H1 (cell line): Measurements from ENCODE around the gene OVCH1. TPM values are rescaled to one million over a fixed set of nuclear protein-coding genes. Genes with fewer than 3 reads are reported as not detected.
"Not testable (repeated sequence)": the region's sequence is repeated elsewhere in the genome, so short reads cannot be mapped to it uniquely, and the experiment has no call there.

ENCODE experiments used
- CTCF ChIA-PET: fragments of 300-600 bp; sonication (Branson Sonifier 250); formaldehyde crosslinking; loops from one replicate; lab custom pipeline; 2021; ENCODE audit not compliant: partially characterized antibody; lab: Charles Lee
- POLR2A ChIA-PET: fragments of 300-600 bp; sonication (Branson Sonifier 250); formaldehyde crosslinking; loops from one replicate; lab custom pipeline; 2021; ENCODE audit warnings: inconsistent platforms; ENCODE audit not compliant: partially characterized antibody; lab: Charles Lee
- DNase-seq, 2 experiments: peaks; one replicate each; pipeline versions ENCODE4 v3.0.0 to v3.0.0-alpha.2; 2010 to 2022; ENCODE audit warnings: low spot score in 2 of 2, low read depth in 1 of 2, mixed read lengths in 1 of 2
- FAIRE-seq: peaks from 2 replicates; lab custom pipeline; 2011; peaks lifted over from hg19 to GRCh38; lab: Jason Lieb, UNC
- H2AFZ ChIP-seq: 2 replicates; pipeline ENCODE4 v1.8.1; 2012; ENCODE audit warnings: low read length, inconsistent platforms
- H2AK5ac ChIP-seq: 2 replicates; pipeline ENCODE4 v1.6.1; 2013; ENCODE audit warnings: low read depth, low read length
- H2BK120ac ChIP-seq: replicated peaks from 2 replicates; pipeline ENCODE3; 2013; ENCODE audit warnings: low read depth, low read length, inconsistent platforms
- H2BK12ac ChIP-seq: 2 replicates; pipeline ENCODE4 v1.6.1; 2013; ENCODE audit warnings: low read depth, low read length
- H2BK15ac ChIP-seq: 2 replicates; pipeline ENCODE4 v1.6.1; 2013; ENCODE audit warnings: low read length
- H2BK20ac ChIP-seq: 2 replicates; pipeline ENCODE4 v1.6.1; 2013; ENCODE audit warnings: low read length
- H2BK5ac ChIP-seq: 2 replicates; pipeline ENCODE4 v1.6.1; 2013; ENCODE audit warnings: low read depth, low read length
- H3K14ac ChIP-seq: 2 replicates; pipeline ENCODE4 v1.6.1; 2013; ENCODE audit warnings: inconsistent platforms; ENCODE audit not compliant: insufficient read length
- H3K18ac ChIP-seq: 2 replicates; pipeline ENCODE4 v1.6.1; 2013; ENCODE audit warnings: low read length; ENCODE audit errors: extremely low read depth
- H3K23ac ChIP-seq: 2 replicates; pipeline ENCODE4 v1.6.1; 2013; ENCODE audit warnings: inconsistent platforms; ENCODE audit not compliant: insufficient read length
- H3K23me2 ChIP-seq: 2 replicates; pipeline ENCODE4 v1.6.1; 2013; ENCODE audit warnings: low read depth, low read length
- H3K27ac ChIP-seq: 2 replicates; pipeline ENCODE4 v1.6.1; 2011; ENCODE audit warnings: low read depth, low read length, inconsistent platforms
- H3K27me3 ChIP-seq, 4 experiments: replicated peaks in 1 of 4; 1 replicate in 1 of 4; 2 replicates in 3 of 4; pipeline versions ENCODE4 v1.6.1 to v1.8.1; 2011 to 2013; ENCODE audit warnings: low read length in 3 of 4, mild to moderate bottlenecking in 3 of 4, inconsistent platforms in 2 of 4, mixed read lengths in 2 of 4, moderate library complexity in 1 of 4; ENCODE audit not compliant: control insufficient read depth in 3 of 4, insufficient read depth in 3 of 4; ENCODE audit errors: extremely low read depth in 1 of 4
- H3K36me3 ChIP-seq, 4 experiments: 2 replicates each; pipeline versions ENCODE4 v1.6.1 to v1.8.1; 2011 to 2013; ENCODE audit warnings: mild to moderate bottlenecking in 4 of 4, low read length in 3 of 4, moderate library complexity in 2 of 4, control low read depth in 1 of 4, inconsistent platforms in 1 of 4; ENCODE audit not compliant: insufficient read depth in 4 of 4, control insufficient read depth in 2 of 4
- H3K4ac ChIP-seq: replicated peaks from 2 replicates; pipeline ENCODE3; 2013; ENCODE audit warnings: low read length, low read depth, mixed read lengths, inconsistent platforms; ENCODE audit not compliant: insufficient read length
- H3K4me1 ChIP-seq, 4 experiments: replicated peaks in 1 of 4; 1 replicate in 1 of 4; 2 replicates in 3 of 4; pipeline versions ENCODE4 v1.6.1 to v1.8.1; 2011 to 2013; ENCODE audit warnings: low read length in 3 of 4, inconsistent platforms in 2 of 4, mixed read lengths in 1 of 4; ENCODE audit not compliant: insufficient read depth in 4 of 4, control insufficient read depth in 3 of 4
- H3K4me2 ChIP-seq, 2 experiments: 2 replicates each; pipeline versions ENCODE4 v1.6.1 to v1.8.1; 2011 to 2013; ENCODE audit warnings: low read depth in 2 of 2, low read length in 2 of 2, control low read depth in 1 of 2, inconsistent platforms in 1 of 2, mild to moderate bottlenecking in 1 of 2; ENCODE audit not compliant: insufficient read depth in 1 of 2
- H3K4me3 ChIP-seq, 4 experiments: fragments of 200-600, 300-600 bp in 1 of 4; sonication (generic), shearing (Covaris generic), sonication (Bioruptor Twin) in 1 of 4; 2 replicates each; pipeline versions ENCODE4 v1.5.1 to v1.8.1; 2011 to 2016; ENCODE audit warnings: low read length in 4 of 4, low read depth in 3 of 4, control low read depth in 2 of 4, inconsistent platforms in 2 of 4, mild to moderate bottlenecking in 2 of 4, mixed read lengths in 1 of 4, moderate library complexity in 1 of 4; ENCODE audit not compliant: insufficient read depth in 2 of 4; ENCODE audit errors: extremely low read depth in 1 of 4
- H3K56ac ChIP-seq: replicated peaks from 2 replicates; pipeline ENCODE3; 2013; ENCODE audit warnings: low read depth, mild to moderate bottlenecking, mixed read lengths, low read length, inconsistent platforms; ENCODE audit not compliant: insufficient read length
- H3K79me1 ChIP-seq: 2 replicates; pipeline ENCODE4 v1.6.1; 2013; ENCODE audit warnings: low read depth, low read length, control low read depth
- H3K79me2 ChIP-seq, 2 experiments: 2 replicates each; pipeline versions ENCODE4 v1.6.1 to v1.8.1; 2012 to 2013; ENCODE audit warnings: low read length in 2 of 2, mild to moderate bottlenecking in 2 of 2, inconsistent platforms in 1 of 2; ENCODE audit not compliant: insufficient read depth in 2 of 2, control insufficient read depth in 1 of 2
- H3K9ac ChIP-seq, 4 experiments: replicated peaks in 1 of 4; 1 replicate in 1 of 4; 2 replicates in 3 of 4; pipeline versions ENCODE4 v1.6.1 to v1.8.1; 2011 to 2013; ENCODE audit warnings: low read depth in 3 of 4, low read length in 3 of 4, control low read depth in 2 of 4, mild to moderate bottlenecking in 2 of 4, moderate library complexity in 2 of 4, inconsistent platforms in 1 of 4; ENCODE audit errors: extremely low read depth in 1 of 4
- H3K9me3 ChIP-seq, 2 experiments: 2 replicates each; pipeline versions ENCODE4 v1.6.1 to v1.8.1; 2012 to 2013; ENCODE audit warnings: mild to moderate bottlenecking in 2 of 2, moderate library complexity in 2 of 2, control low read depth in 1 of 2, inconsistent platforms in 1 of 2, low read depth in 1 of 2, low read length in 1 of 2, mixed read lengths in 1 of 2; ENCODE audit not compliant: insufficient read depth in 2 of 2
- H4K20me1 ChIP-seq, 2 experiments: replicated peaks in 1 of 2; 2 replicates each; pipeline versions ENCODE3 to v1.8.1; 2011 to 2013; ENCODE audit warnings: inconsistent platforms in 2 of 2, low read length in 2 of 2, mild to moderate bottlenecking in 1 of 2; ENCODE audit not compliant: insufficient read depth in 2 of 2, control insufficient read depth in 1 of 2
- H4K5ac ChIP-seq: 2 replicates; pipeline ENCODE4 v1.6.1; 2013; ENCODE audit warnings: low read length, low read depth, mixed read lengths, inconsistent platforms; ENCODE audit not compliant: insufficient read length
- H4K8ac ChIP-seq: 2 replicates; pipeline ENCODE4 v1.8.0; 2013; ENCODE audit warnings: mild to moderate bottlenecking, moderate library complexity, low read length, inconsistent platforms; ENCODE audit not compliant: insufficient read depth; ENCODE audit errors: extremely low read depth
- H4K91ac ChIP-seq: replicated peaks from 2 replicates; pipeline ENCODE3; 2013; ENCODE audit warnings: low read length, mixed read lengths, inconsistent platforms; ENCODE audit not compliant: insufficient read length
- WGBS, 2 experiments: shearing (Covaris generic) in 1 of 2; methylation state at CpG; one replicate each; pipeline versions ENCODE4 v1.1.6 to v1.1.7; 2013 to 2015; ENCODE audit warnings: low lambda C conversion rate in 2 of 2, mixed read lengths in 2 of 2, inconsistent platforms in 1 of 2, low coverage in 1 of 2, missing lambda C conversion rate in 1 of 2; ENCODE audit not compliant: insufficient replicate concordance in 2 of 2, insufficient coverage in 1 of 2, insufficient read length in 1 of 2; ENCODE audit errors: extremely low coverage in 1 of 2, missing lambda C conversion rate in 1 of 2; 5-methylcytosine and 5-hydroxymethylcytosine counted together
- polyA plus RNA-seq, 7 experiments: library from polyadenylated mRNA; depleted of rRNA in 3 of 7; stranded (reverse) in 5 of 7; unstranded in 2 of 7; fragments of >200 nt in 5 of 7; fragments of 200-250 nt in 2 of 7; gene quantifications; 1 replicate in 5 of 7; 2 replicates in 1 of 7; 4 replicates in 1 of 7; pipeline versions ENCODE4 v1.2.1 to v1.2.3, GENCODE V29; 2011 to 2013; ENCODE audit warnings: missing spikeins in 2 of 7, mixed read lengths in 2 of 7
- total RNA-seq: library from RNA; stranded (reverse); fragmentation: NEBNext Ultra II Directional; extraction: Animal tissue kit (Norgen Biotek cat#: 25700); gene quantifications from 2 replicates; pipeline ENCODE4 v1.2.1, GENCODE V29; 2021

OVCH1 gene
- total and polyA plus RNA-seq, 2 of the 8 experiments (the other 6 are each of a cell fraction or from before 2014, with no cell fraction given) = 0.07 TPM; not detected in 1

DNA sequence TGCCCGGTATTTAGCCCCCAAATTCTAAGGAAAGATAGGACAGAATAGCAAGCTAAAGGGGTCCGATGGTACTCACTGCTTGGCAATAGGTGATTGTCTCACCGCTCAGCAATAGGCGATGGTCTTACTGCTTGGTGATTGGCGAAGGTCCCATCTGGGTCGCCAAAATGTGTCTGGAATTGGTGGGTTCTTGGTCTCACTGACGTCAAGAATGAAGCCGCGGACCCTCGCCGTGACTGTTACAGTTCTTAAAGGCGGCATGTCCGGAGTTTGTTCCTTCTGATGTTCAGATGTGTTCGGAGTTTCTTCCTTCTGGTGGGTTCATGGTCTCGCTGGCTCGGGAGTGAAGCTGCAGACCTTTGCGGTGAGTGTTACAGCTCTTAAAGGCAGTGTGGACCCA lies 112.3 kb downstream of the OVCH1 start:
- not testable (repeated sequence) for H3K4me2 ChIP-seq, FAIRE-seq

More for the DNA sequence above, 112.3 kb downstream of the OVCH1 start:
- H4K91ac ChIP-seq, H3K23ac ChIP-seq, H2BK120ac ChIP-seq, H3K27me3 ChIP-seq, H3K79me2 ChIP-seq, H2BK5ac ChIP-seq, DNase-seq, H2AK5ac ChIP-seq, H4K20me1 ChIP-seq, H3K4me3 ChIP-seq, H3K36me3 ChIP-seq, POLR2A ChIA-PET, H2BK12ac ChIP-seq, H4K5ac ChIP-seq, H4K8ac ChIP-seq, H3K56ac ChIP-seq, H3K4ac ChIP-seq, H3K4me1 ChIP-seq, H3K23me2 ChIP-seq, H3K79me1 ChIP-seq, H3K18ac ChIP-seq, H2BK20ac ChIP-seq, H3K9ac ChIP-seq, H2BK15ac ChIP-seq, H3K14ac ChIP-seq, H3K27ac ChIP-seq, H3K9me3 ChIP-seq: not testable (repeated sequence)
- 0 out of 2 replicates have a peak overlapping the region, but pooled peaks have one; percentile 62 for H2AFZ ChIP-seq
- CTCF ChIA-PET = interaction anchor here (1.4 kb wide), 1 partner anchor 168 kb away, joined by 3 read pairs; no protein-coding TSS in a partner anchor
- WGBS, 2 experiments = 91% methylated on average over 13 of the region's 17 CpGs; no CpG with 5 or more reads in 1 of the 2 experiments
